GM13977 (cell line): ENCODE measurements around the gene CACNA2D1.

ENCODE experiments used
- DNase-seq: peaks from one replicate; pipeline ENCODE4 v3.0.0; 2012; ENCODE audit warnings: low spot score
- CTCF ChIP-seq: IDR thresholded peaks from 2 replicates; pipeline ENCODE4 v1.5.1; 2012; ENCODE audit warnings: mild to moderate bottlenecking, control low read depth; ENCODE audit not compliant: insufficient read depth; ENCODE audit errors: extremely low read depth, missing control alignments
- in situ Hi-C: fragments of 300-500 bp; cut with MboI; formaldehyde crosslinking; loops from one replicate; pipeline ENCODE4 v1.12.0; 2022; ENCODE audit warnings: low sequenced_read_pairs, low pct_unique_long_range_greater_than_20kb, mixed read lengths, inconsistent platforms; ENCODE audit not compliant: unreplicated experiment

CACNA2D1 gene

GRCh38 chr7:82049891-82050533 is 393.6 kb downstream of the CACNA2D1 start:
- TF ChIP-seq CTCF, result no peak
- no peak for DNase-seq
- in situ Hi-C loops, result loop anchor here (25.0 kb wide), 1 partner anchor 512 kb away; no protein-coding TSS in a partner anchor

GRCh38 chr7:82049442-82049841 is 394.1 kb downstream of the CACNA2D1 start:
- in situ Hi-C loops, result no loop called here
- no peak for DNase-seq
- TF ChIP-seq CTCF, result no peak

GRCh38 chr7:82044497-82045080 is 399.0 kb downstream of the CACNA2D1 start:
- DNase-seq, result peak; percentile 10
- in situ Hi-C loops, result no loop called here
- peak; percentile 64 for TF ChIP-seq CTCF

- in situ Hi-C loops, result no loop called here
- DNase-seq, result no peak
- no peak for TF ChIP-seq CTCF
These were observed 404.0 kb downstream of the CACNA2D1 start for GRCh38 chr7:82039621-82040020.

GRCh38 chr7:82036146-82036886 is 407.3 kb downstream of the CACNA2D1 start:
- no peak for TF ChIP-seq CTCF
- no peak for DNase-seq
- in situ Hi-C loops, result no loop called here

GRCh38 chr7:82035456-82035855 is 408.1 kb downstream of the CACNA2D1 start:
- no peak for DNase-seq
- TF ChIP-seq CTCF, result no peak
- in situ Hi-C loops, result no loop called here
